Measurements from ENCODE around the gene NT5M.
"Not testable (repeated sequence)": the region's sequence is repeated elsewhere in the genome, so short reads cannot be mapped to it uniquely, and the experiment has no call there.

NT5M gene

GRCh38 chr17:17303010-17303846, at the start of gene NT5M:
TSS of gene NT5M (plus strand) at chr17:17303373. CDS start at chr17:17303551, 178 bp downstream.
- DNase-seq (ENCODE audit: low spot score): peak; percentile 85

DNA sequence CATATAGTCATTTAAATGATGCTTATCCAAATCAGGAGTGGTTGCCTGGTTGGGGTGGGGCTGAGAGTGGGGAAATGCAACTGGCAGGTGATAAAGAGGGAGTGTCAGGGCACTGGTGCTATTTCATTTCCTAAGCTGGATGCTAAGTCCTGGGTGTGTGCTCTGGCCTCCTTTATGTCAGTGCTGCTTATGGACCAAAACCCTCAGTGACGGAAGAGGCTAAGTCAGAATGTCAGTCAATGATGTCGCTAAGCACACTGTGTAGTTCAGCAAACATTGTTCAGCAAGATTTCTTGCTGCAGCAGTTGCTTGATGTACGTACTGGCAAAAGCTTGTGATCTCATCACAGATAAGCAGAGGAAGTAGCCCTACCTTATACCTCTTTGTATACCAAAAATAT, 49.8 kb upstream of the NT5M start:
- DNase-seq (ENCODE audit: low spot score): no peak

DNA sequence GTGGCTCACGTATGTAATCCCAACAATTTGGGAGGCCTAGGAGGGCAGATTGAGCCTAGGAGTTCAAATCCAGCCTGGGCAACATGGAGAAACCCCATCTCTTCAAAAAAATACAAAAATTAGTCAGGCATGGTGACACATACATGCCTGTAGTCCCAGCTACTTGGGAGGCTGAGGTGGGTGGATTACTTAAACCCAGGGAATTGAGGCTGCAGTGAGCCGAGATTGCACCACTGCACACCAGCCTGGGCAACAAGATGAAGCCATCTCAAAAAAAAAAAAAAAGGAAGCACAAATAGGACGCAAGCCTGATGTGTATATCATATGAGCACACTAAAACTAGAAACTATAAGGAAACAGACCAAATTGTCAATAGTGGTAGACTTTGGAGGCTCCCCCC, 49.1 kb upstream of the NT5M start:
- no peak for DNase-seq (ENCODE audit: low spot score)

- not testable (repeated sequence) for DNase-seq (ENCODE audit: low spot score)
Observed at GRCh38 chr17:17255689-17256088, 47.5 kb upstream of the NT5M start.

DNA sequence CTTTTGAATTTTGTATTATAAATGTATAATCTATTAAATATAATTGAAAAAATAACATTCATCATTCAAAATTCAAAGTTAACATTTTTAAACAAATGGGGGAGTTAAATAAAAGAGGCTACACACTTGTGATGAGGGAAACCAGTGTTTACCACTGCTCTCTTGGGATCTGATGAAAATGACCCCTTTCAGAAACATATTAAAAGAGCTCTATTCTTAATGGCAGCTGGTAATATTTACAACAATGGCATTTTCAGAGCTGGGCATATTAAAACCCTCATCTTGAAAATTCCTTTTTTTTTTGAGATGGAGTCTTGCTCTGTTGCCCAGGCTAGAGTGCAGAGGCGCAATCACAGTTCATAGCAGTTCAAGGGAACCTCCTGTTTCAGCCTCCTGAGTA, 46.9 kb upstream of the NT5M start:
- no peak for DNase-seq (ENCODE audit: low spot score)

DNA sequence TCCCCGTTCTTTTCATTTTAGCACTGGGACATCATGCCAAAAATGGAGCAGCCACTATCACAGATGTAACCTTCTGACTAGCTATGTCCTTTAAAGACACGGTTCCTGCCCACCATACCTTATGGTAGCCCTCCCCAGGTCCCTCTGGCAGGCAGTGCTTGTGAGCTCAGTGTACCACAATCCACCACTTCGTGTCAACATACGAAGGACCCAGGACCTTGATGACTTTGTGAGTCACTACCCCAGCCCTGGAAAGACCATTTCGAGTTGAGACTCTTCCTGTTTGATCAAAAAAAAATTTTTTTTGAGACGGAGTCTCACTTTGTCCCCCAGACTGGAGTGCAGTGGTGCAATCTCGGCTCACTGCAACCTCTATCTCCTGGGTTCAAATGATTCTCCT, 45.2 kb upstream of the NT5M start:
- DNase-seq (ENCODE audit: low spot score): no peak

DNA sequence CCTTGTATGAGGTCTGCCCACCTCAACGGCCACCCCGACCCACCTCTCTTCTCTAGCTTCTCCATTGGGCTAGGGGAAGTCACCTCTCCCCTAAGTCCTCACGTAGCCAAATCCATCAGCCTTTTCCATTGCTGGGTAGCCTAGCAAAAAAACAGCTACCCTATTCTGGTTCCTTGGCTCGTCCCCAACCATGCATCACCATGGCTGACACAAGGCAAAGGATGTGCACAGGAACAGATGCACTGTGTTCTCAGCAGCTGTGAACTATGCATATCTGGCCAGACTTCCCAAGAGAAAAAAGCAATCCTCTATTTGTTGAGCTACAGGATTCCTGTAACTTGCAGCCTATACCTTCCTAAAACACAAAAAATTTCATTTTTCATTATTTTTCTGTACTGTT, 44.2 kb upstream of the NT5M start:
- DNase-seq (ENCODE audit: low spot score): no peak

GRCh38 chr17:17264430-17264829, 38.7 kb upstream of the NT5M start:
- DNase-seq (ENCODE audit: low spot score): no peak

DNA sequence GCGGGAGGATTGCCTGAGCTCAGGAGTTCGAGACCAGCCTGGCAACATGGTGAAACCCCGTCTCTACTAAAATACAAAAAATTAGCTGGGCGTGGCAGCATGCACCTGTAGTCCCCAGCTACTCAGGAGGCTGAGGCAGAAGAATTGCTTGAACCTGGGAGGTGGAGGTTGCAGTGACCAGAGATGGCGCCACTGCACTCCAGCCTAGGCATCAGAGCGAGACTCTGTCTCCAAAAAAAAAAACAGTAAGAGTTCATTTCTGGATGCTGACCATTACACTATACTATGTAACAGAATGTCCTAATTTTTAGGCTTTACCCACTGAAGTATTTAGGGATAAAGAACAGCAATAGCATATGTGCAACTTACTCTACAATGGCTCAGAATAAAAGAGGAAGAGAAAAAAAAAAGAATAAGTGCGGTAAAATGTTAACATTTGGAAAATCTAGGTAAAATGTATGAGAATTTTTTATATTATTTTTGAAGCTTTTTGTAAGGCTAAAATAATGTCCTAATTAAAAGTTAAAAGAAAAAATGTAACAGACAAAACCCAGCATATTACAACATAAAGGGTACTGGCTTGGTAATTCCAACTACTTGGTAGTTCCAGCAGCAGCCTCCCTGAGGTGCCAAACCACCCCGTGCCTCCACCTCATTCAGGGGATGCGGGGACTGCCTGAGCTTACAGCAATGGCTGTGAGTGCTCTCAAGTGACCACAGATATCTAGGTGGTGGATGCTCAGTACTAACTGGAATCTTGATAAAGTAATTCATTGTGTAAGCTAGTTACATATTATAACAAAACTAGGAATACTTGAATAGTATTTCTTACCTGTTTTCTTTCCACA, 33.0 kb upstream of the NT5M start:
- no peak for DNase-seq (ENCODE audit: low spot score)

- no peak for DNase-seq (ENCODE audit: low spot score)
Observed at GRCh38 chr17:17275971-17276370, 27.2 kb upstream of the NT5M start.

DNA sequence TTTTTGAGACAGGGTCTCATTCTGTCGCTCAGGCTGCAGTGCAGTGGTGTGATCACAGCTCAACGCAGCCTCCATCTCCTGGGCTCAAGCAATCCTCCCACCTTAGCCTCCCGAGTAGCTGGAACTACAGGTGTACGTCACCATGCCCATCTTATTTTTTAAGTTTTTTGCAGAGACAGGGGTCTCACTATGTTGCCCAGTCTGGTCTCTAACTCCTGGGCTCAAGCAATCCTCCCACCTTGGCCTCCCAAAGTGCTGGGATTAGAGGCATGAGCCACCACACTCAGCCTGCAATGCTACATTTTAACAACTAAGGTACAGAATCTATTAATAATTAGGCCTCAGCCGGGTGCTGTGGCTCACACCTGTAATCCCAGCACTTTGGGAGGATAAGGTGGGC, 25.7 kb upstream of the NT5M start:
- not testable (repeated sequence) for DNase-seq (ENCODE audit: low spot score)

GRCh38 chr17:17279316-17279715, 23.9 kb upstream of the NT5M start:
- no peak for DNase-seq (ENCODE audit: low spot score)

DNA sequence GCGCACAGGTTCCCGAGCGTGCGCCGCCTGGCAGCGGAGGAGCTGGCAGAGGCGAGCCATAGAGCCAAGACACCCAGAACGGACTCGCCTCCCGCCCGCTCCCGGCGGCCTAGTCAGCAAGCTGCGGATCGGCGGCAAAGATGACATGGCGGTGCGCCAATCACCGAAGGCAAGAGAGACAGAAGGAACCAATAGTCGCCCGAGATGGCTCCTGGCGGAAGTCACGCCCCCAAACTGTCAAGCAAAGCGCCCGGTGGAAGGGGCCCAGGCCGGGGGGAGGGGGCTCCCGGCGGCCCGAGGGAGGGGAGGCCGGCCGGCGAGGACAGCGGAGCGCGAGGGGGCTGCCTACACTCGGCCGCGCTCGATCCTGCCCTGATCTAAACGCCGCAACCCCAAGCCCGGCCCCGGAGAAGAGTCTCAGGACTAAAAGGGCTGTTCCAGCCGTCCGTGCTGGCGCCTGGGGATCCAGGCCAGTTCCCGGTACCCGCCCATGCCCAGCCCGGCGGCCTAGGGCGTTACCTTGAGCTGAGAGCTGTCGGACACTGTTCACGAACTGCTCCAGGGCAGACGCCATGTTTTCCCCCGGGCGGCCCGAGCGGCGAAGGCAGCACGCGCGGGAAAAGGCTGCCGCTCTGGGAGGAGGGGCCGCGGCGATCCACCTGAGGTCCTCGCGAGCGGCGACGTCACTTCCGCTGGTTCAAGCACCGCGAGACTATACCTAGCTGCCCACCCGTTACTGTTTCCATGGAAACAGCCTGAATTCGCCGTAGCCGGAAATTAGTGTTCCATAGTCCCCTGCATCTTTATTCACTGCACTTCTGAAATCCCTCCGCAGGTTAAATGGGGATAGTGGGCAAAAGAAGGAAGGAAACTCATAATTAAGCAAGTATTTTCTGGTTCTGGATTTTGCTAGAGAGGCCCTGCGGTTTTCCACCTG, 22.3 kb upstream of the NT5M start, which contains the start of gene COPS3:
Gene COPS3 (minus strand): TSS at position 634 of the 937 bp plus-strand sequence. CDS start 60 bp downstream, at position 574.
- peak; percentile 99 for DNase-seq (ENCODE audit: low spot score)

- no peak for DNase-seq (ENCODE audit: low spot score)
Observed at GRCh38 chr17:17285951-17286350, 17.2 kb upstream of the NT5M start.

GRCh38 chr17:17289086-17289485, 14.1 kb upstream of the NT5M start:
- no peak for DNase-seq (ENCODE audit: low spot score)

- no peak for DNase-seq (ENCODE audit: low spot score)
Observed at GRCh38 chr17:17289701-17290100, 13.5 kb upstream of the NT5M start.

- DNase-seq (ENCODE audit: low spot score): no peak
Observed at GRCh38 chr17:17295141-17295540, 8.0 kb upstream of the NT5M start.

DNA sequence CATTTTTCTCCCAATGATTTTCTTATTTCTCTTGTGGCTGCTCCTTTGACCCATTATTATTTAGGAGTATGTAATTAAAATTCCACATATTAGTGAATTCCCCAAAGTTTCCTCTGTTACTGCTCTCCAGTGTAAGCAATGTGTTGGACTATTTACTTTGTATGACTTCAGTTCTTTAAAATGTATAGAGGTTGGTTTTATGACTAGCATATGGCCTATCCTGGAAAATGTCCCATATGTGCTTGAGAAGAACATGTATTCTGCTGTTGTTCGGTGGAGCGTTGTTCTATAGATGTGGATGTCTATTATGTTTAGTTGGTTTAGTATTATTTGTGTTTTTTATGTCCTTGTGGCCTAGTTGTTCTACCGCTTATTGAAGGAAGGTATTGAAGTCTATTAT, 6.0 kb upstream of the NT5M start:
- no peak for DNase-seq (ENCODE audit: low spot score)

DNA sequence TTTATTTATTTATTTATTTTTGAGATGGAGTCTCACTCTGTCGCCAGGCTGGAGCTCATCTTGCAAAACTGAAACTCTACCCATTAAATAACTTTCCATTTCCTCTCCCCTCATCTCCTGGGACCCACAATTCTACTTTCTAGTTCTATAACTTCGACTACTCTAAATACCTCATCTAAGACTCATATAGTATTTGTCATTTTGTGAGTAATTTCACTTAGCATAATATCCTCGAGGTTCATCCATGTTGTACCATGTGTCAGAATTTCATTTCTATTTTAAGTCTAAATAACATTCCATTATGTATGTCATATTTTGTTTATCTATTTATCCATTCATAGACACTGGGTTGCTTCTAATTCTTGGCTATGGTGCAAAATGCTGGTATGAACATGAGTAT, 5.1 kb upstream of the NT5M start:
- peak; percentile 53 for DNase-seq (ENCODE audit: low spot score)

DNA sequence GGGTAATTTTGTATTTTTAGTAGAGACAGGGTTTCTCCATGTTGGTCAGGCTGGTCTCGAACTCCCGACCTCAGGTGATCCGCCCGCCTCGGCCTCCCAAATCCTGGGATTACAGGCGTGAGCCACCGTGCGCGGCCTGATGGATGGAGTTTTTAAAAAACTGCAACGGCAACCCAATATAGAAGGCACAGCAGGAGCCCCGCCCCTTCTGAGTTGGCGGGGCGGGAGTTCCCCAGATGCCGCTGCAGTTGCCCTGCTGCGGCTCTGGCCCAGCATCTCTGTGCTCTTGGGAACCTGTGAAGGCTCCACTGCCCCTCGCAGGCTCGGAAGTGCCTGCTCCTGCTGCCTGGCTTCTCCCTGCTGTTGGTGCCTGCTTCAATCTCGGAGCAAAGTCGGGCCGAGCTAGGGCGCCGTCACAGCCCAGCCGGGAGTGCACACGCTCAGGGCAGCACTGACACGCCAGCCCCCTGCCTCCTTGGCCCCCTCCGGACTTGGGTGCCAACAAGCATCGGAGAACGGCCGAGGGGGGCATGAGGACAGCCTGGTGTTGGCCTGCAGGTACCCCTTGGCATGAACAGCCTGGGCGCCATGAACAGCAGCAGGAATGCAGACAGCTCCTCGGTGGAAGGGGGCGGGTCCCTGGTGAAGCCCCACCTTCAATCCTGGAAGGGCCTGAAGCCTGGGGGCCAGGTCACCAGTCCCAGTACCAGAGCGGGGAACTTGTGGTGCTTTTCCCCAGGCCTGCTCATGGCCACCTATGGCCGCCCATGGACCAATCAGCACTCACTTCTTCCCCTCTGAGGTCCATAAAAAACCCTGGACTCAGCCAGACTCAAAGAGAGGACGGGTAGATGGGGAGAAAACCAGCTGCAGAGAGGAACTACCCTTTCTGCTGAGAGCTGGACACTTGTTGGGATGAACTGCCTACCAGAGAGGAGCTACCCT, 2.3 kb upstream of the NT5M start:
- peak; percentile 51 for DNase-seq (ENCODE audit: low spot score)

GRCh38 chr17:17301659-17302058, 1.5 kb upstream of the NT5M start:
- not testable (repeated sequence) for DNase-seq (ENCODE audit: low spot score)

Data from hepatic stellate cell (primary cell).